Osteoblast (primary cell): ENCODE measurements around the gene PLB1. TPM values are rescaled to one million over a fixed set of nuclear protein-coding genes. Genes with fewer than 3 reads are reported as not detected.
A peak's percentile ranks its signal among the peaks of the same experiment; 100 is the strongest.

ENCODE experiments used
- DNase-seq: peaks from one replicate; pipeline ENCODE4 v3.0.0; 2011; ENCODE audit warnings: low spot score, mixed read lengths; ENCODE audit not compliant: insufficient read length; ENCODE audit errors: missing footprints
- H2AFZ ChIP-seq: 2 replicates; pipeline ENCODE4 v1.6.0; 2011; ENCODE audit warnings: mild to moderate bottlenecking, low read length
- H3K27ac ChIP-seq: 2 replicates; pipeline ENCODE4 v1.5.1; 2011; ENCODE audit warnings: mild to moderate bottlenecking, low read depth, low read length, moderate library complexity
- H3K27me3 ChIP-seq: 2 replicates; pipeline ENCODE4 v1.6.0; 2012; ENCODE audit warnings: mild to moderate bottlenecking, control low read depth, inconsistent platforms, low read length, moderate library complexity; ENCODE audit not compliant: insufficient read depth
- H3K36me3 ChIP-seq: 2 replicates; pipeline ENCODE4 v1.5.1; 2011; ENCODE audit warnings: mild to moderate bottlenecking, low read length, control low read depth, moderate library complexity; ENCODE audit not compliant: insufficient read depth
- H3K4me1 ChIP-seq: 2 replicates; pipeline ENCODE4 v1.5.1; 2011; ENCODE audit warnings: mild to moderate bottlenecking, low read length, control low read depth, moderate library complexity; ENCODE audit not compliant: insufficient read depth
- H3K4me2 ChIP-seq: 2 replicates; pipeline ENCODE4 v1.6.0; 2011; ENCODE audit warnings: mild to moderate bottlenecking, low read length; ENCODE audit not compliant: insufficient read depth
- H3K4me3 ChIP-seq: fragments of 200-600 bp; sonication (generic); 3 replicates; pipeline ENCODE4 v1.5.1; 2012; ENCODE audit warnings: mild to moderate bottlenecking, low read length, inconsistent platforms; ENCODE audit not compliant: insufficient read depth
- H3K79me2 ChIP-seq: 2 replicates; pipeline ENCODE4 v1.6.0; 2012; ENCODE audit warnings: mild to moderate bottlenecking, low read length, control low read depth, inconsistent platforms; ENCODE audit not compliant: insufficient read depth
- H3K9me3 ChIP-seq: 2 replicates; pipeline ENCODE4 v1.5.1; 2011; ENCODE audit warnings: low read depth, low read length, control low read depth
- H4K20me1 ChIP-seq: 2 replicates; pipeline ENCODE4 v1.6.0; 2012; ENCODE audit warnings: mild to moderate bottlenecking, low read length, control low read depth; ENCODE audit not compliant: insufficient read depth
- CTCF ChIP-seq: IDR thresholded peaks from 2 replicates; pipeline ENCODE4 v1.5.1; 2011; ENCODE audit warnings: mild to moderate bottlenecking, low read depth, low read length, moderate library complexity; ENCODE audit errors: extremely low read depth
- total RNA-seq: library from RNA; depleted of rRNA; stranded (reverse); fragments of >200 nt; gene quantifications from 2 replicates; pipeline ENCODE4 v1.2.3, GENCODE V29; 2012

PLB1 gene
- total RNA-seq, 1 donor, result 0.36 TPM

- Histone ChIP-seq H3K27ac (peak overlapping the region; percentile 95), H3K4me2 (peak overlapping the region; percentile 65), H4K20me1 (no peaks in the 10 kb centered on the region), H3K36me3 (no peaks in the 10 kb centered on the region), H3K27me3 (no peaks in the 10 kb centered on the region), H3K4me1 (peaks cover 53% of the 10 kb centered on the region), H2AFZ (peak overlapping the region; percentile 67), H3K9me3 (no peaks in the 10 kb centered on the region), H3K79me2 (no peaks in the 10 kb centered on the region), H3K4me3 (peak overlapping the region; percentile 16)
- DNase-seq, result peak; percentile 89
- TF ChIP-seq CTCF, result no peak
These were observed 47.7 kb upstream of the PLB1 start for GRCh38 chr2:28447943-28448792.

GRCh38 chr2:28448793-28449100 is 47.1 kb upstream of the PLB1 start:
- peaks cover 53% of the 10 kb centered on the region for H3K4me1 ChIP-seq

GRCh38 chr2:28449126-28449487 is 46.8 kb upstream of the PLB1 start:
- no peaks in the 10 kb centered on the region for H3K79me2 ChIP-seq
- no peak for DNase-seq
- H3K27ac ChIP-seq, result peak overlapping the region; percentile 95
- H2AFZ ChIP-seq, result peak overlapping the region; percentile 57
- H4K20me1 ChIP-seq, result no peaks in the 10 kb centered on the region
- H3K4me2 ChIP-seq, result no peak overlapping the region
- no peaks in the 10 kb centered on the region for H3K9me3 ChIP-seq
- H3K36me3 ChIP-seq, result no peaks in the 10 kb centered on the region
- H3K4me1 ChIP-seq, result peaks cover 53% of the 10 kb centered on the region
- no peak for TF ChIP-seq CTCF
- no peak overlapping the region for H3K4me3 ChIP-seq
- no peaks in the 10 kb centered on the region for H3K27me3 ChIP-seq

More at GRCh38 chr2:28448793-28449100, 47.1 kb upstream of the PLB1 start:
- H3K36me3 ChIP-seq, result no peaks in the 10 kb centered on the region
- H3K79me2 ChIP-seq, result no peaks in the 10 kb centered on the region
- peak overlapping the region; percentile 16 for H3K4me3 ChIP-seq
- peak overlapping the region; percentile 65 for H3K4me2 ChIP-seq
- no peaks in the 10 kb centered on the region for H3K9me3 ChIP-seq
- peak overlapping the region; percentile 67 for H2AFZ ChIP-seq
- no peaks in the 10 kb centered on the region for H4K20me1 ChIP-seq
- H3K27me3 ChIP-seq, result no peaks in the 10 kb centered on the region
- no peak for TF ChIP-seq CTCF
- DNase-seq, result no peak
- H3K27ac ChIP-seq, result peak overlapping the region; percentile 95

- peak overlapping the region; percentile 95 for H3K27ac ChIP-seq
- DNase-seq, result peak; percentile 74
- H3K79me2 ChIP-seq, result no peaks in the 10 kb centered on the region
- no peaks in the 10 kb centered on the region for H3K9me3 ChIP-seq
- TF ChIP-seq CTCF, result no peak
- H3K4me1 ChIP-seq, result peaks cover 53% of the 10 kb centered on the region
- H2AFZ ChIP-seq, result peak overlapping the region; percentile 57
- H3K36me3 ChIP-seq, result no peaks in the 10 kb centered on the region
- H3K27me3 ChIP-seq, result no peaks in the 10 kb centered on the region
- H3K4me2 ChIP-seq, result no peak overlapping the region
- no peak overlapping the region for H3K4me3 ChIP-seq
- H4K20me1 ChIP-seq, result no peaks in the 10 kb centered on the region
These were observed 46.1 kb upstream of the PLB1 start for GRCh38 chr2:28449488-28450395.
